CD8-positive, alpha-beta memory T cell (primary cell): Measurements from ENCODE around the gene MYRIP. TPM values are rescaled to one million over a fixed set of nuclear protein-coding genes. Genes with fewer than 3 reads are reported as not detected.

Experiments used
- CTCF ChIA-PET: fragments of 350-600 bp; sonication (Branson Sonifier 250); formaldehyde crosslinking; loops from one replicate; lab custom pipeline; 2021; ENCODE audit warnings: antibody characterized with exemption; lab: Charles Lee
- POLR2A ChIA-PET: fragments of 350-600 bp; sonication (Branson Sonifier 250); formaldehyde crosslinking; loops from one replicate; lab custom pipeline; 2021; ENCODE audit warnings: antibody characterized with exemption; lab: Charles Lee
- DNase-seq, 5 donors: peaks; one replicate each; pipeline versions ENCODE4 v3.0.0 to v3.0.0-alpha.2; 2020 to 2022; ENCODE audit warnings: mixed read lengths in 1 of 5
- H3K27ac ChIP-seq: one replicate; pipeline ENCODE4 v1.7.0; 2013; ENCODE audit warnings: low read depth, mild to moderate bottlenecking, low read length, moderate library complexity
- H3K27me3 ChIP-seq: 2 replicates; pipeline ENCODE4 v1.7.0; 2013; ENCODE audit warnings: low read length, mild to moderate bottlenecking; ENCODE audit not compliant: insufficient read depth, poor library complexity, severe bottlenecking
- H3K36me3 ChIP-seq: 2 replicates; pipeline ENCODE4 v1.7.0; 2013; ENCODE audit warnings: mild to moderate bottlenecking, low read length, moderate library complexity; ENCODE audit not compliant: insufficient read depth
- H3K4me1 ChIP-seq: 2 replicates; pipeline ENCODE4 v1.7.0; 2013; ENCODE audit warnings: mild to moderate bottlenecking, low read length, moderate library complexity; ENCODE audit not compliant: insufficient read depth
- H3K4me3 ChIP-seq: 2 replicates; pipeline ENCODE4 v1.7.0; 2013; ENCODE audit warnings: mild to moderate bottlenecking, low read length
- H3K9me3 ChIP-seq: 2 replicates; pipeline ENCODE4 v1.7.0; 2013; ENCODE audit warnings: mild to moderate bottlenecking, low read length
- H3K27ac Mint-ChIP-seq, 8 donors: one replicate each; pipeline ENCODE4 v1.8.0; 2020 to 2021; ENCODE audit warnings: mixed read lengths in 8 of 8, mild to moderate bottlenecking in 6 of 8, inconsistent platforms in 3 of 8, moderate library complexity in 3 of 8
- H3K27me3 Mint-ChIP-seq, 2 donors: one replicate each; pipeline ENCODE4 v1.8.0; 2020 to 2021; ENCODE audit warnings: mixed read lengths in 2 of 2, mild to moderate bottlenecking in 1 of 2, moderate library complexity in 1 of 2
- H3K36me3 Mint-ChIP-seq, 3 donors: one replicate each; pipeline ENCODE4 v1.8.0; 2020 to 2021; ENCODE audit warnings: mixed read lengths in 3 of 3, inconsistent platforms in 1 of 3, mild to moderate bottlenecking in 1 of 3
- H3K4me1 Mint-ChIP-seq, 3 donors: one replicate each; pipeline ENCODE4 v1.8.0; 2020 to 2021; ENCODE audit warnings: mixed read lengths in 3 of 3, inconsistent platforms in 1 of 3, mild to moderate bottlenecking in 1 of 3
- H3K4me3 Mint-ChIP-seq, 7 donors: one replicate each; pipeline ENCODE4 v1.8.0; 2020 to 2021; ENCODE audit warnings: mixed read lengths in 7 of 7, mild to moderate bottlenecking in 6 of 7, moderate library complexity in 4 of 7, inconsistent platforms in 2 of 7
- H3K9me3 Mint-ChIP-seq, 5 donors: one replicate each; pipeline ENCODE4 v1.8.0; 2020 to 2022; ENCODE audit warnings: mixed read lengths in 5 of 5, mild to moderate bottlenecking in 3 of 5, moderate library complexity in 2 of 5, inconsistent platforms in 1 of 5
- polyA plus RNA-seq: library from polyadenylated mRNA; unstranded; fragments of 300-500 nt; fragmentation: Illumina TruSeq; gene quantifications from one replicate; pipeline ENCODE4 v1.2.3, GENCODE V29; 2021
- total RNA-seq, 2 experiments: library from RNA; stranded (reverse); gene quantifications; one replicate each; pipeline ENCODE4 v1.2.3, GENCODE V29; 2021

Gene MYRIP
- total and polyA plus RNA-seq, 3 experiments from 2014 or later = not detected

- Mint-ChIP-seq H3K4me1 (no peaks in the 10 kb centered on the region), H3K27me3 (no peaks in the 10 kb centered on the region), H3K4me3 (no peak overlapping the region), H3K9me3 (peaks cover 0 to 3% (median 0%) of the 10 kb centered on the region in 5 donors), H3K27ac (no peak overlapping the region), H3K36me3 (no peaks in the 10 kb centered on the region)
- ChIA-PET CTCF (no interaction called here), POLR2A (no interaction called here)
- no peak for DNase-seq
- no peaks in the 10 kb centered on the region for H3K4me1 ChIP-seq
- no peak overlapping the region for H3K4me3 ChIP-seq
- H3K9me3 ChIP-seq = no peaks in the 10 kb centered on the region
- H3K27me3 ChIP-seq = no peaks in the 10 kb centered on the region
- H3K27ac ChIP-seq = no peak overlapping the region
- no peaks in the 10 kb centered on the region for H3K36me3 ChIP-seq
These were observed 151.8 kb downstream of the MYRIP start for GRCh38 chr3:39961230-39961629.

GRCh38 chr3:39962581-39962980 is 153.2 kb downstream of the MYRIP start:
- Mint-ChIP-seq H3K4me3 (no peak overlapping the region), H3K4me1 (no peaks in the 10 kb centered on the region), H3K9me3 (peaks cover 0 to 3% (median 0%) of the 10 kb centered on the region in 5 donors), H3K27me3 (peaks cover 0 to 2% of the 10 kb centered on the region in 2 donors), H3K27ac (no peak overlapping the region), H3K36me3 (no peaks in the 10 kb centered on the region)
- Histone ChIP-seq H3K27me3 (no peaks in the 10 kb centered on the region), H3K27ac (no peak overlapping the region), H3K4me1 (no peaks in the 10 kb centered on the region), H3K36me3 (no peaks in the 10 kb centered on the region), H3K9me3 (no peaks in the 10 kb centered on the region), H3K4me3 (no peak overlapping the region)
- POLR2A ChIA-PET = no interaction called here
- CTCF ChIA-PET = no interaction called here
- DNase-seq = no peak

GRCh38 chr3:39965461-39965860 is 156.1 kb downstream of the MYRIP start:
- no peaks in the 10 kb centered on the region for H3K4me1 ChIP-seq
- DNase-seq = no peak
- Mint-ChIP-seq H3K27me3 (peaks cover 0 to 2% of the 10 kb centered on the region in 2 donors), H3K4me1 (no peaks in the 10 kb centered on the region), H3K27ac (no peak overlapping the region), H3K9me3 (peaks cover 0 to 1% (median 0%) of the 10 kb centered on the region in 5 donors), H3K4me3 (no peak overlapping the region), H3K36me3 (no peaks in the 10 kb centered on the region)
- no peaks in the 10 kb centered on the region for H3K36me3 ChIP-seq
- H3K9me3 ChIP-seq = no peaks in the 10 kb centered on the region
- no peaks in the 10 kb centered on the region for H3K27me3 ChIP-seq
- CTCF ChIA-PET = no interaction called here
- no peak overlapping the region for H3K4me3 ChIP-seq
- POLR2A ChIA-PET = no interaction called here
- no peak overlapping the region for H3K27ac ChIP-seq

- Mint-ChIP-seq H3K4me3 (no peak overlapping the region), H3K4me1 (no peaks in the 10 kb centered on the region), H3K27me3 (peaks cover 2 to 3% of the 10 kb centered on the region in 2 donors), H3K36me3 (no peaks in the 10 kb centered on the region), H3K27ac (no peak overlapping the region), H3K9me3 (peaks cover 0 to 1% (median 0%) of the 10 kb centered on the region in 5 donors)
- Histone ChIP-seq H3K27me3 (no peaks in the 10 kb centered on the region), H3K4me3 (no peak overlapping the region), H3K9me3 (no peaks in the 10 kb centered on the region), H3K4me1 (no peaks in the 10 kb centered on the region), H3K36me3 (no peaks in the 10 kb centered on the region), H3K27ac (no peak overlapping the region)
- DNase-seq = no peak
- CTCF ChIA-PET = no interaction called here
- POLR2A ChIA-PET = no interaction called here
These were observed 156.6 kb downstream of the MYRIP start for GRCh38 chr3:39965997-39966396.

GRCh38 chr3:39970982-39971381 is 161.6 kb downstream of the MYRIP start:
- DNase-seq = no peak
- ChIA-PET POLR2A (no interaction called here), CTCF (no interaction called here)
- Histone ChIP-seq H3K9me3 (no peaks in the 10 kb centered on the region), H3K36me3 (no peaks in the 10 kb centered on the region), H3K4me1 (no peaks in the 10 kb centered on the region), H3K27me3 (no peaks in the 10 kb centered on the region), H3K4me3 (no peak overlapping the region), H3K27ac (no peak overlapping the region)
- Mint-ChIP-seq H3K4me1 (no peaks in the 10 kb centered on the region), H3K36me3 (no peaks in the 10 kb centered on the region), H3K9me3 (peaks cover 0 to 9% (median 3%) of the 10 kb centered on the region in 5 donors), H3K27ac (no peak overlapping the region), H3K27me3 (peaks cover 2 to 10% of the 10 kb centered on the region in 2 donors), H3K4me3 (no peak overlapping the region)

- H3K4me1 ChIP-seq = no peaks in the 10 kb centered on the region
- H3K27me3 ChIP-seq = no peaks in the 10 kb centered on the region
- H3K9me3 ChIP-seq = no peaks in the 10 kb centered on the region
- no peaks in the 10 kb centered on the region for H3K36me3 ChIP-seq
- Mint-ChIP-seq H3K4me1 (no peaks in the 10 kb centered on the region), H3K4me3 (no peak overlapping the region), H3K36me3 (no peaks in the 10 kb centered on the region), H3K27me3 (peaks cover 2 to 10% of the 10 kb centered on the region in 2 donors), H3K9me3 (peaks cover 0 to 9% (median 3%) of the 10 kb centered on the region in 5 donors), H3K27ac (no peak overlapping the region)
- DNase-seq = no peak
- ChIA-PET CTCF (no interaction called here), POLR2A (no interaction called here)
- H3K27ac ChIP-seq = no peak overlapping the region
- no peak overlapping the region for H3K4me3 ChIP-seq
These were observed 162.2 kb downstream of the MYRIP start for GRCh38 chr3:39971559-39972031.

GRCh38 chr3:39972508-39972907 is 163.1 kb downstream of the MYRIP start:
- Histone ChIP-seq H3K4me3 (no peak overlapping the region), H3K27ac (no peak overlapping the region), H3K27me3 (no peaks in the 10 kb centered on the region), H3K36me3 (no peaks in the 10 kb centered on the region), H3K4me1 (no peaks in the 10 kb centered on the region), H3K9me3 (no peaks in the 10 kb centered on the region)
- no peak for DNase-seq
- Mint-ChIP-seq H3K4me3 (no peak overlapping the region), H3K27ac (no peak overlapping the region), H3K9me3 (peaks cover 2 to 9% (median 3%) of the 10 kb centered on the region in 5 donors), H3K27me3 (peaks cover 0 to 10% of the 10 kb centered on the region in 2 donors), H3K4me1 (no peaks in the 10 kb centered on the region), H3K36me3 (no peaks in the 10 kb centered on the region)
- POLR2A ChIA-PET = no interaction called here
- CTCF ChIA-PET = no interaction called here

- Histone ChIP-seq H3K27ac (no peak overlapping the region), H3K36me3 (no peaks in the 10 kb centered on the region), H3K27me3 (no peaks in the 10 kb centered on the region), H3K4me3 (no peak overlapping the region), H3K4me1 (no peaks in the 10 kb centered on the region), H3K9me3 (no peaks in the 10 kb centered on the region)
- Mint-ChIP-seq H3K4me1 (no peaks in the 10 kb centered on the region), H3K9me3 (peaks cover 2 to 9% (median 3%) of the 10 kb centered on the region in 5 donors), H3K36me3 (no peaks in the 10 kb centered on the region), H3K4me3 (no peak overlapping the region), H3K27me3 (peaks cover 0 to 5% of the 10 kb centered on the region in 2 donors), H3K27ac (peak overlapping the region in 1 of 8 donors; percentile 41)
- CTCF ChIA-PET = no interaction called here
- POLR2A ChIA-PET = no interaction called here
- DNase-seq = no peak
These were observed 167.8 kb downstream of the MYRIP start for GRCh38 chr3:39977058-39977794.
